ENCODE data around the gene SPATA2L.

SPATA2L gene

GRCh38 chr16:89701425-89702406 lies at the start of gene SPATA2L:
TSS of gene SPATA2L (minus strand) at chr16:89701705. CDS start at chr16:89701232, 473 bp downstream.
- DNase-seq (ENCODE audit: low read depth) = peak; percentile 97

- DNase-seq (ENCODE audit: low read depth) = no peak
These were observed 48.1 kb upstream of the SPATA2L start for GRCh38 chr16:89749637-89750036.

GRCh38 chr16:89748921-89749320 lies 47.4 kb upstream of the SPATA2L start:
- no peak for DNase-seq (ENCODE audit: low read depth)

GRCh38 chr16:89748076-89748475 lies 46.6 kb upstream of the SPATA2L start:
- no peak for DNase-seq (ENCODE audit: low read depth)

- DNase-seq (ENCODE audit: low read depth) = no peak
These were observed 44.5 kb upstream of the SPATA2L start for GRCh38 chr16:89746043-89746442.

GRCh38 chr16:89744813-89745212 lies 43.3 kb upstream of the SPATA2L start:
- DNase-seq (ENCODE audit: low read depth) = no peak

GRCh38 chr16:89742948-89743347 lies 41.4 kb upstream of the SPATA2L start:
- DNase-seq (ENCODE audit: low read depth) = no peak

GRCh38 chr16:89741342-89742014 lies 40.0 kb upstream of the SPATA2L start:
- DNase-seq (ENCODE audit: low read depth) = no peak

- DNase-seq (ENCODE audit: low read depth) = no peak
These were observed 37.9 kb upstream of the SPATA2L start for GRCh38 chr16:89739383-89739782.

- DNase-seq (ENCODE audit: low read depth) = no peak
These were observed 37.2 kb upstream of the SPATA2L start for GRCh38 chr16:89738538-89739317.

- DNase-seq (ENCODE audit: low read depth) = no peak
These were observed 36.5 kb upstream of the SPATA2L start for GRCh38 chr16:89738072-89738377.

- peak; percentile 23 for DNase-seq (ENCODE audit: low read depth)
These were observed 36.0 kb upstream of the SPATA2L start for GRCh38 chr16:89737341-89738071.

- DNase-seq (ENCODE audit: low read depth) = no peak
These were observed 35.0 kb upstream of the SPATA2L start for GRCh38 chr16:89736554-89736953.

- DNase-seq (ENCODE audit: low read depth) = no peak
These were observed 32.3 kb upstream of the SPATA2L start for GRCh38 chr16:89733792-89734191.

GRCh38 chr16:89733322-89733721 lies 31.8 kb upstream of the SPATA2L start:
- no peak for DNase-seq (ENCODE audit: low read depth)

- DNase-seq (ENCODE audit: low read depth) = no peak
These were observed 31.4 kb upstream of the SPATA2L start for GRCh38 chr16:89732918-89733242.

- DNase-seq (ENCODE audit: low read depth) = no peak
These were observed 30.8 kb upstream of the SPATA2L start for GRCh38 chr16:89732142-89732917.

- no peak for DNase-seq (ENCODE audit: low read depth)
These were observed 29.2 kb upstream of the SPATA2L start for GRCh38 chr16:89730610-89731234.

- no peak for DNase-seq (ENCODE audit: low read depth)
These were observed 28.5 kb upstream of the SPATA2L start for GRCh38 chr16:89729863-89730593.

GRCh38 chr16:89729293-89729692 lies 27.8 kb upstream of the SPATA2L start:
- DNase-seq (ENCODE audit: low read depth) = no peak
